Adrenal gland (tissue), 5 donors: ENCODE results near the gene MED12L.

Experiments
- POLR2A ChIP-seq, 2 donors: fragments of 450-650 bp; IDR thresholded peaks; one replicate each; pipeline ENCODE4 v1.6.1; 2017; ENCODE audit warnings: antibody characterized with exemption in 2 of 2, mild to moderate bottlenecking in 2 of 2, moderate library complexity in 1 of 2
- TF ChIP-seq, protein P1 (sequence below), 6 experiments: fragments of 450-650 bp in 4 of 6; fragments of 200-600 bp in 2 of 6; sonication (generic) in 1 of 6; IDR thresholded peaks; 1 replicate in 5 of 6; 2 replicates in 1 of 6; pipeline versions ENCODE4 v1.5.1 to v1.8.0; 2016 to 2021; ENCODE audit warnings: antibody characterized with exemption in 6 of 6, mild to moderate bottlenecking in 2 of 6, moderate library complexity in 1 of 6
- donor health status: DM: no; HTN: no; CAD: no.

GRCh38 chr3:151100076-151100475 lies 14.6 kb downstream of the MED12L start:
- TF ChIP-seq, protein P1, sequence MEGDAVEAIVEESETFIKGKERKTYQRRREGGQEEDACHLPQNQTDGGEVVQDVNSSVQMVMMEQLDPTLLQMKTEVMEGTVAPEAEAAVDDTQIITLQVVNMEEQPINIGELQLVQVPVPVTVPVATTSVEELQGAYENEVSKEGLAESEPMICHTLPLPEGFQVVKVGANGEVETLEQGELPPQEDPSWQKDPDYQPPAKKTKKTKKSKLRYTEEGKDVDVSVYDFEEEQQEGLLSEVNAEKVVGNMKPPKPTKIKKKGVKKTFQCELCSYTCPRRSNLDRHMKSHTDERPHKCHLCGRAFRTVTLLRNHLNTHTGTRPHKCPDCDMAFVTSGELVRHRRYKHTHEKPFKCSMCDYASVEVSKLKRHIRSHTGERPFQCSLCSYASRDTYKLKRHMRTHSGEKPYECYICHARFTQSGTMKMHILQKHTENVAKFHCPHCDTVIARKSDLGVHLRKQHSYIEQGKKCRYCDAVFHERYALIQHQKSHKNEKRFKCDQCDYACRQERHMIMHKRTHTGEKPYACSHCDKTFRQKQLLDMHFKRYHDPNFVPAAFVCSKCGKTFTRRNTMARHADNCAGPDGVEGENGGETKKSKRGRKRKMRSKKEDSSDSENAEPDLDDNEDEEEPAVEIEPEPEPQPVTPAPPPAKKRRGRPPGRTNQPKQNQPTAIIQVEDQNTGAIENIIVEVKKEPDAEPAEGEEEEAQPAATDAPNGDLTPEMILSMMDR (IDR thresholded peaks at IDR 0.05) = no peak
- TF ChIP-seq POLR2A (IDR thresholded peaks at IDR 0.05) = no peak
